OCI-LY1 (cell line): Measurements from ENCODE around the gene NDUFA12.

Experiments
- H2AFZ ChIP-seq: fragments of 200-600 bp; sonication (generic), shearing (Covaris generic); 2 replicates; pipeline ENCODE4 v1.6.0; 2014; ENCODE audit warnings: antibody characterized with exemption, mild to moderate bottlenecking, low read length
- H3F3A ChIP-seq: fragments of 200-600 bp; sonication (generic), shearing (Covaris generic); 2 replicates; pipeline ENCODE4 v1.6.0; 2014; ENCODE audit warnings: mild to moderate bottlenecking, antibody characterized with exemption, low read length, moderate library complexity; ENCODE audit not compliant: insufficient read depth
- H3K27ac ChIP-seq: fragments of 200-600 bp; sonication (generic); 2 replicates; pipeline ENCODE4 v1.5.1; 2014; ENCODE audit warnings: low read length, mixed run types, mild to moderate bottlenecking, low read depth; ENCODE audit not compliant: poor library complexity, severe bottlenecking
- H3K27me3 ChIP-seq: fragments of 200-600 bp; sonication (generic); 2 replicates; pipeline ENCODE4 v1.6.0; 2014; ENCODE audit warnings: antibody characterized with exemption, mild to moderate bottlenecking, low read length, moderate library complexity; ENCODE audit not compliant: insufficient read depth
- H3K36me3 ChIP-seq: fragments of 200-600 bp; sonication (generic); 2 replicates; pipeline ENCODE4 v1.6.1; 2014; ENCODE audit warnings: mild to moderate bottlenecking, antibody characterized with exemption, low read length, moderate library complexity, mixed read lengths; ENCODE audit not compliant: insufficient read depth
- H3K4me1 ChIP-seq: fragments of 200-600 bp; sonication (generic); 2 replicates; pipeline ENCODE4 v1.5.1; 2014; ENCODE audit warnings: mild to moderate bottlenecking, low read length, moderate library complexity; ENCODE audit not compliant: insufficient read depth, severe bottlenecking
- H3K4me2 ChIP-seq: fragments of 200-600 bp; sonication (generic), shearing (Covaris generic); 2 replicates; pipeline ENCODE4 v1.6.1; 2014; ENCODE audit warnings: low read length
- H3K4me3 ChIP-seq: fragments of 200-600 bp; sonication (generic); 2 replicates; pipeline ENCODE4 v1.5.1; 2014; ENCODE audit warnings: low read length, low read depth, mild to moderate bottlenecking, mixed read lengths; ENCODE audit not compliant: poor library complexity, severe bottlenecking
- H3K79me2 ChIP-seq: fragments of 200-600 bp; shearing (Covaris generic); 2 replicates; pipeline ENCODE4 v1.6.1; 2016; ENCODE audit warnings: mixed run types, low read length, mixed read lengths; ENCODE audit not compliant: insufficient read depth
- H3K9ac ChIP-seq: fragments of 200-600 bp; sonication (generic), shearing (Covaris generic); 2 replicates; pipeline ENCODE4 v1.6.1; 2014; ENCODE audit warnings: mild to moderate bottlenecking, low read length, mixed read lengths
- H3K9me2 ChIP-seq: fragments of 200-600 bp; sonication (generic), shearing (Covaris generic); 2 replicates; pipeline ENCODE4 v1.6.1; 2014; ENCODE audit warnings: low read depth, mild to moderate bottlenecking, low read length, mixed read lengths
- H3K9me3 ChIP-seq: fragments of 200-600 bp; shearing (Covaris generic); 2 replicates; pipeline ENCODE4 v1.6.1; 2014; ENCODE audit warnings: low read length, mixed read lengths
- H4K20me1 ChIP-seq: fragments of 200-600 bp; sonication (generic), shearing (Covaris generic); 2 replicates; pipeline ENCODE4 v1.6.0; 2016; ENCODE audit warnings: mild to moderate bottlenecking, low read length; ENCODE audit not compliant: insufficient read depth
- CTCF ChIP-seq: fragments of 200-600 bp; sonication (generic), shearing (Covaris generic); IDR thresholded peaks from 2 replicates; pipeline ENCODE4 v1.5.1; 2017; ENCODE audit warnings: mild to moderate bottlenecking, antibody characterized with exemption, low read length, moderate library complexity, mixed read lengths
- EZH2 ChIP-seq: fragments of 200-600 bp; sonication (generic), shearing (Covaris generic); IDR thresholded peaks from 2 replicates; pipeline ENCODE4 v1.8.0; 2017; ENCODE audit warnings: borderline replicate concordance, mixed run types, mild to moderate bottlenecking, antibody characterized with exemption, low read length, moderate library complexity, mixed read lengths

NDUFA12 gene

GRCh38 chr12:95004610-95005009 lies 1.1 kb upstream of the NDUFA12 start:
- Histone ChIP-seq H3K27ac (no peak overlapping the region), H2AFZ (no peak overlapping the region)

DNA sequence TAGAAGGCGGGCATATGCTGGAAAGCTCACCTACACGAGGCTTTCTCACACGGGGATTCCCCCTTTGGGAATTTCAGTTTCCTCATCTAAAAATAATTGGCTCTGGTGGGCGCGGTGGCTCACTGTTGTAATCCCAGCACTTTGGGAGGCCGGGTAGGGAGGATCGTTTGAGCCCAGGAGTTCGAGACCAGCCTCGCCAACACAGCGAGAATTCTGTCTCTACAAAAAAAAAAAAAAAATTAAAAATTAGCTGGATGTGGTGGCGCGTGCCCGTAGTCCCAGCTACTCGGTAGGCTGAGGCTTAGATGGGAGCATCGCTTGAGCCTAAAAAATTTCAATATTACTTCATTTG lies 400 bp upstream of the NDUFA12 start:
- H3K27me3 ChIP-seq = no peaks in the 10 kb centered on the region
- H3K79me2 ChIP-seq = peaks cover 28% of the 10 kb centered on the region
- no peaks in the 10 kb centered on the region for H3F3A ChIP-seq
- no peaks in the 10 kb centered on the region for H3K9me2 ChIP-seq
- H3K27ac ChIP-seq = no peak overlapping the region
- H4K20me1 ChIP-seq = no peaks in the 10 kb centered on the region
- peak overlapping the region; percentile 64 for H3K9ac ChIP-seq
- H2AFZ ChIP-seq = peak overlapping the region; percentile 92
- H3K4me3 ChIP-seq = peak overlapping the region; percentile 95
- peaks cover 24% of the 10 kb centered on the region for H3K36me3 ChIP-seq
- no peak for TF ChIP-seq EZH2
- no peak for TF ChIP-seq CTCF
- 0 out of 2 replicates have a peak, but pooled peaks cover 6% of the 10 kb centered on the region for H3K9me3 ChIP-seq
- H3K4me1 ChIP-seq = peaks cover 37% of the 10 kb centered on the region
- H3K4me2 ChIP-seq = peak overlapping the region; percentile 94

More at GRCh38 chr12:95004610-95005009, 1.1 kb upstream of the NDUFA12 start:
- Histone ChIP-seq H3K4me2 (no peak overlapping the region), H3K79me2 (peaks cover 21% of the 10 kb centered on the region), H3K9ac (no peak overlapping the region), H3K4me1 (peaks cover 30% of the 10 kb centered on the region), H3F3A (no peaks in the 10 kb centered on the region), H3K36me3 (peaks cover 17% of the 10 kb centered on the region), H3K9me3 (0 out of 2 replicates have a peak, but pooled peaks cover 6% of the 10 kb centered on the region), H4K20me1 (no peaks in the 10 kb centered on the region), H3K4me3 (no peak overlapping the region), H3K9me2 (no peaks in the 10 kb centered on the region), H3K27me3 (no peaks in the 10 kb centered on the region)
- no peak for TF ChIP-seq EZH2

DNA sequence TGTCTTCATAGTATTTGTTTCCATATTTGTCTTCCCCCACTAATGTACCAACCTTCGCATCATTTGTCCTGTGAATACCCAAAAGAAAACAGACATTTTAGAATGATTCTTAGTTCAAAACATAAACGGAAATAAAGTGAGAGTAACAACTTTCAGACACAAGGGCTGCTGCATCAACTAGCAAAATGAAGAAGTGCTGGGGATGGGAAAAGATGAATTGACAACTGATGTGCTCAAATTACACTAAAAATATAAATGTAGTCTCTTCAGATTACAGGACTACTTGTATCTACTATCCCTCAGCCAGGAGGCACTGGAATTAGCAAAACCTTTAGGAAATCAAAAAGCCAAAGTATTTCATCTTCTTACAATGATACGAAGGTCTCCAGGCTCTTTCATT lies 743 bp downstream of the NDUFA12 start:
- 0 out of 2 replicates have a peak, but pooled peaks cover 6% of the 10 kb centered on the region for H3K9me3 ChIP-seq
- TF ChIP-seq CTCF (no peak), EZH2 (no peak)
- peaks cover 39% of the 10 kb centered on the region for H3K79me2 ChIP-seq
- H3K4me3 ChIP-seq = peak overlapping the region; percentile 95
- no peaks in the 10 kb centered on the region for H3K9me2 ChIP-seq
- peak overlapping the region; percentile 97 for H3K9ac ChIP-seq
- peak overlapping the region; percentile 94 for H3K4me2 ChIP-seq
- H2AFZ ChIP-seq = no peak overlapping the region
- no peaks in the 10 kb centered on the region for H3F3A ChIP-seq
- H4K20me1 ChIP-seq = no peaks in the 10 kb centered on the region
- H3K27ac ChIP-seq = peak overlapping the region; percentile 52
- peaks cover 31% of the 10 kb centered on the region for H3K36me3 ChIP-seq
- H3K27me3 ChIP-seq = no peaks in the 10 kb centered on the region
- peaks cover 42% of the 10 kb centered on the region for H3K4me1 ChIP-seq

- TF ChIP-seq CTCF (no peak), EZH2 (no peak)
- Histone ChIP-seq H2AFZ (no peak overlapping the region), H3K36me3 (peaks cover 64% of the 10 kb centered on the region), H3K9me3 (no peaks in the 10 kb centered on the region), H3F3A (no peaks in the 10 kb centered on the region), H4K20me1 (no peaks in the 10 kb centered on the region), H3K4me1 (peaks cover 33% of the 10 kb centered on the region), H3K27me3 (no peaks in the 10 kb centered on the region), H3K9ac (no peak overlapping the region), H3K79me2 (peaks cover 51% of the 10 kb centered on the region), H3K9me2 (no peaks in the 10 kb centered on the region), H3K4me3 (no peak overlapping the region), H3K27ac (no peak overlapping the region), H3K4me2 (no peak overlapping the region)
These were observed 5.2 kb downstream of the NDUFA12 start for GRCh38 chr12:94998326-94998725.
